Myocyte (in vitro differentiated cells): ENCODE measurements around the gene CMTM2. TPM values are rescaled to one million over a fixed set of nuclear protein-coding genes. Genes with fewer than 3 reads are reported as not detected.

Experiments used
- DNase-seq: peaks from one replicate; pipeline ENCODE4 v3.0.0-alpha.2; 2012; ENCODE audit warnings: low read depth
- polyA plus RNA-seq: library from polyadenylated mRNA; unstranded; fragments of >200 nt; gene quantifications from one replicate; pipeline ENCODE4 v1.2.1, GENCODE V29; 2012; ENCODE audit warnings: missing spikeins
- total RNA-seq: library from RNA; depleted of rRNA; stranded (reverse); fragments of >200 nt; gene quantifications from 2 replicates; pipeline ENCODE4 v1.2.3, GENCODE V29; 2014

Gene CMTM2
- total RNA-seq = not detected in 2 replicates
- polyA plus RNA-seq = 0.34 TPM

GRCh38 chr16:66578651-66579531 lies at the start of gene CMTM2:
CMTM2 (plus strand) TSS chr16:66579463; CDS start chr16:66579608, 145 bp downstream.
- DNase-seq = no peak

- DNase-seq = no peak
Measured at GRCh38 chr16:66529475-66529874, 49.8 kb upstream of the CMTM2 start.

- DNase-seq = peak; percentile 87
Measured at GRCh38 chr16:66534376-66534799, 44.9 kb upstream of the CMTM2 start.

GRCh38 chr16:66536525-66536924 lies 42.7 kb upstream of the CMTM2 start:
- no peak for DNase-seq

GRCh38 chr16:66537236-66537635 lies 42.0 kb upstream of the CMTM2 start:
- DNase-seq = no peak

GRCh38 chr16:66538910-66539309 lies 40.4 kb upstream of the CMTM2 start:
- DNase-seq = peak; percentile 28

- peak; percentile 19 for DNase-seq
Measured at GRCh38 chr16:66539623-66540469, 39.4 kb upstream of the CMTM2 start.

- DNase-seq = no peak
Measured at GRCh38 chr16:66541388-66542355, 37.6 kb upstream of the CMTM2 start.

- no peak for DNase-seq
Measured at GRCh38 chr16:66542396-66542795, 36.9 kb upstream of the CMTM2 start.

- no peak for DNase-seq
Measured at GRCh38 chr16:66543541-66543940, 35.7 kb upstream of the CMTM2 start.

- no peak for DNase-seq
Measured at GRCh38 chr16:66544016-66544757, 35.1 kb upstream of the CMTM2 start.

GRCh38 chr16:66547101-66547989 lies 31.9 kb upstream of the CMTM2 start:
- no peak for DNase-seq

- DNase-seq = no peak
Measured at GRCh38 chr16:66548068-66548467, 31.2 kb upstream of the CMTM2 start.

GRCh38 chr16:66548868-66549267 lies 30.4 kb upstream of the CMTM2 start:
- no peak for DNase-seq

- DNase-seq = peak; percentile 79
Measured at GRCh38 chr16:66549284-66550131, 29.8 kb upstream of the CMTM2 start, which contains the start of gene TK2. TK2 (minus strand) TSS chr16:66550122; CDS start chr16:66550061, 61 bp downstream.

GRCh38 chr16:66551348-66551759 lies 27.9 kb upstream of the CMTM2 start:
- DNase-seq = peak; percentile 37

- DNase-seq = no peak
Measured at GRCh38 chr16:66551788-66552285, 27.4 kb upstream of the CMTM2 start.
